GM12878 (cell line): ENCODE measurements around the gene SARDH. TPM values are rescaled to one million over a fixed set of nuclear protein-coding genes. Genes with fewer than 3 reads are reported as not detected.

Experiments used
- ATAC-seq: fragments of 200-7000 bp; cut with Tn5 transposase; 3 replicates; pipeline ENCODE4 v1.9.1; 2020; ENCODE audit warnings: mild to moderate bottlenecking, moderate library complexity
- BruUV-seq: library from RNA; stranded (reverse); fragments of 400-500 nt; replicated peaks from 2 replicates; lab custom pipeline; 2021; lab: Mats Ljungman, UMichigan
- CTCF ChIA-PET: fragments of 300-600 bp; sonication (Branson Sonifier 250); formaldehyde crosslinking; extraction: SDS; loops from one replicate; lab custom pipeline; 2021; ENCODE audit warnings: inconsistent platforms; lab: Yijun Ruan, JAX
- POLR2A ChIA-PET: fragments of 350-600 bp; formaldehyde crosslinking; extraction: SDS; loops from one replicate; lab custom pipeline; 2021; ENCODE audit warnings: inconsistent platforms; lab: Charles Lee
- RAD21 ChIA-PET: fragments of 300-600 bp; sonication (Branson Sonifier 250); formaldehyde crosslinking; loops from one replicate; lab custom pipeline; 2023; ENCODE audit warnings: antibody characterized with exemption; ENCODE audit not compliant: unreplicated experiment; lab: Charles Lee
- SMC1A ChIA-PET: fragments of 300-600 bp; sonication (Branson Sonifier 250); formaldehyde crosslinking; loops from one replicate; lab custom pipeline; 2023; ENCODE audit not compliant: unreplicated experiment, uncharacterized antibody; lab: Charles Lee
- DNase-seq: peaks from one replicate; pipeline ENCODE4 v3.0.0-alpha.2; 2011; ENCODE audit warnings: low read depth, low spot score
- FAIRE-seq: peaks from 3 replicates; lab custom pipeline; 2011; peaks lifted over from hg19 to GRCh38; lab: Jason Lieb, UNC
- H2AFZ ChIP-seq: 2 replicates; pipeline ENCODE4 v1.6.0; 2011; ENCODE audit warnings: low read depth, low read length, control low read depth; ENCODE audit not compliant: control insufficient read depth
- H3K27ac ChIP-seq: 2 replicates; pipeline ENCODE4 v1.5.1; 2011; ENCODE audit warnings: control low read depth; ENCODE audit not compliant: control insufficient read depth, insufficient read depth
- H3K27me3 ChIP-seq, 2 experiments: replicated peaks in 1 of 2; 2 replicates each; pipeline versions ENCODE4 v1.6.0 to v1.6.1; 2011; ENCODE audit warnings: low read length in 1 of 2; ENCODE audit not compliant: control insufficient read depth in 2 of 2, insufficient read depth in 2 of 2
- H3K36me3 ChIP-seq, 2 experiments: 2 replicates each; pipeline ENCODE4 v1.5.1; 2011; ENCODE audit warnings: low read length in 1 of 2; ENCODE audit not compliant: control insufficient read depth in 2 of 2, insufficient read depth in 2 of 2
- H3K4me1 ChIP-seq: 2 replicates; pipeline ENCODE4 v1.6.1; 2011; ENCODE audit warnings: mild to moderate bottlenecking, low read length, moderate library complexity, mixed read lengths; ENCODE audit not compliant: control insufficient read depth, insufficient read depth
- H3K4me2 ChIP-seq: 2 replicates; pipeline ENCODE4 v1.6.0; 2011; ENCODE audit warnings: control low read depth; ENCODE audit not compliant: control insufficient read depth, insufficient read depth
- H3K4me3 ChIP-seq: fragments of 200-600 bp; sonication (generic); 2 replicates; pipeline ENCODE4 v1.5.1; 2016
- H3K79me2 ChIP-seq: 2 replicates; pipeline ENCODE4 v1.6.0; 2011; ENCODE audit warnings: low read length; ENCODE audit not compliant: control insufficient read depth, insufficient read depth
- H3K9ac ChIP-seq: 2 replicates; pipeline ENCODE4 v1.8.0; 2011; ENCODE audit warnings: low read length, control low read depth, mixed read lengths; ENCODE audit not compliant: control insufficient read depth, insufficient read depth
- H3K9me3 ChIP-seq: replicated peaks from 3 replicates; pipeline ENCODE4 v1.5.1; 2011; ENCODE audit warnings: mild to moderate bottlenecking, low read length; ENCODE audit not compliant: control insufficient read depth, insufficient read depth
- H4K20me1 ChIP-seq: 2 replicates; pipeline ENCODE4 v1.6.0; 2011; ENCODE audit not compliant: control insufficient read depth, insufficient read depth
- EP300 ChIP-seq, 2 experiments: fragments of 150-350 bp in 1 of 2; IDR thresholded peaks; 2 replicates each; pipeline ENCODE4 v1.6.1; 2011 to 2012; ENCODE audit warnings: low read depth in 2 of 2, low read length in 2 of 2, borderline replicate concordance in 1 of 2, improper control_type of control experiment in 1 of 2, inconsistent platforms in 1 of 2; ENCODE audit not compliant: control insufficient read depth in 1 of 2
- ESRRA ChIP-seq: IDR thresholded peaks from 2 replicates; pipeline ENCODE4 v1.6.1; 2012; ENCODE audit warnings: mild to moderate bottlenecking, low read length, improper control_type of control experiment
- RELA ChIP-seq: fragments of 450-650 bp; IDR thresholded peaks from 2 replicates; pipeline ENCODE4 v1.8.0; 2014; ENCODE audit warnings: borderline replicate concordance; ENCODE audit not compliant: partially characterized antibody
- SREBF1 ChIP-seq: IDR thresholded peaks from 2 replicates; pipeline ENCODE4 v1.6.1; 2012; ENCODE audit warnings: mild to moderate bottlenecking, low read length
- WGBS: methylation state at CpG from one replicate; pipeline ENCODE4 v1.1.6; 2016; ENCODE audit warnings: low lambda C conversion rate; ENCODE audit not compliant: insufficient replicate concordance, insufficient coverage; ENCODE audit errors: missing lambda C conversion rate; 5-methylcytosine and 5-hydroxymethylcytosine counted together
- in situ Hi-C: fragments of 300-500 bp; cut with MboI; formaldehyde crosslinking; loops from 9 replicates; pipeline ENCODE4 v1.14.3; 2018; ENCODE audit warnings: mixed read lengths
- intact Hi-C: fragments of 100-400 bp; cut with micrococcal nuclease; formaldehyde crosslinking; loops from one replicate; pipeline ENCODE4 v1.14.2; 2022; ENCODE audit not compliant: unreplicated experiment
- polyA plus RNA-seq, 11 experiments: library from polyadenylated mRNA; depleted of rRNA in 4 of 11; unstranded in 6 of 11; stranded (reverse) in 5 of 11; fragments of >200 nt; fragmentation: Nextera tagmentation in 4 of 11; fragmentation: Illumina TruSeq in 1 of 11; extraction: Ambion mirVana in 4 of 11; extraction: Trizol in 1 of 11; gene quantifications; 1 replicate in 1 of 11; 2 replicates in 10 of 11; pipeline versions ENCODE4 v1.2.1 to v1.2.3, GENCODE V29; 2011 to 2016; ENCODE audit warnings: inconsistent platforms in 2 of 11, missing spikeins in 2 of 11, low read depth in 1 of 11
- total RNA-seq, 4 experiments: library from RNA; depleted of rRNA in 3 of 4; stranded (reverse); fragments of >200 nt in 3 of 4; fragmentation: Illumina TruSeq in 1 of 4; extraction: Trizol in 1 of 4; gene quantifications; 2 replicates each; pipeline versions ENCODE4 v1.2.1 to v1.2.3, GENCODE V29; 2013 to 2021
- TF ChIP-seq, protein P1 (sequence below): fragments of 450-650 bp; IDR thresholded peaks from 2 replicates; pipeline ENCODE4 v1.6.1; 2014; ENCODE audit warnings: mild to moderate bottlenecking

SARDH gene
- total and polyA plus RNA-seq, 10 of the 15 experiments (the other 5 are each of a cell fraction or from before 2014, with no cell fraction given), result 0.03 to 0.15 (median 0.10) TPM; not detected in 6

DNA sequence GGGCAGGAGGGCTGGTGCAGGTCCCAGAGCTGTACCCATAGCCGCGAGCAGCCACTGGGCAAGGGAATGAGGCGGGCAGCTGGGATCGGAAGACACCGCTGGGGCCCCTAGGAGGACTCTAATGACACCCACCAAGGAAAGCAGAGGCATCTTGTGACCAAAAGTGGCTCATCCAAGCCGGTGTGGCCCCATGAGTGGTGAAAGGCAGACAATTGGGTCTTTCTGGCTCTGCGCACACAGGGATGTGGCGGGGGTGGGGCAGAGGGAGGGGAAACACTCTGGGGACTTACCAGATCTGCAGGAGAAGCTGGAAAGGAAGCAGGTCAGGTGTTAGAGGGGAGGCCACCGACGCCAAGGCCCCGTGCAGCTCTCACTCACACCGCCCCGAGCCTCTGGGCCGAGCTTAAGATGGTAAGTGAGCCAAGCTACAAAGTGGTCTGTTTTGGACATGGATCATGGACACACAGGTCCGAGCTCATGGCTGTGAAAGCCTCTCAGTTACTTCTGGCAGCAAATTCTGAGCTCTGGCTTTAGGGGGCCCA is 42.3 kb upstream of the SARDH start:
- ChIA-PET POLR2A (interaction anchor here (3.2 kb wide), 1 partner anchor 213 kb away, joined by 16 read pairs; no protein-coding TSS in a partner anchor), SMC1A (interaction anchor here (3.2 kb wide), 1 partner anchor 214 kb away, joined by 53 read pairs; no protein-coding TSS in a partner anchor), RAD21 (interaction anchor here (1.2 to 3.3 kb wide), 3 partner anchors 155 to 214 kb away, joined by 3 to 76 read pairs (median 3); no protein-coding TSS in a partner anchor), CTCF (interaction anchor here (0.6 to 6.8 kb wide), 9 partner anchors 9 to 259 kb away, joined by 3 to 177 read pairs (median 3); no protein-coding TSS in a partner anchor)
- Histone ChIP-seq H3K9ac (no peak overlapping the region), H3K36me3 (peaks cover 7 to 33% of the 10 kb centered on the region in 2 experiments; a peak in 3 of 4 replicates), H2AFZ (no peak overlapping the region), H3K79me2 (no peaks in the 10 kb centered on the region), H3K9me3 (no peaks in the 10 kb centered on the region; the same call in 2 of the 3 replicates), H3K27me3 (no peaks in the 10 kb centered on the region), H4K20me1 (no peaks in the 10 kb centered on the region), H3K27ac (no peak overlapping the region), H3K4me3 (no peak overlapping the region), H3K4me1 (peaks cover 6% of the 10 kb centered on the region), H3K4me2 (no peak overlapping the region)
- intact Hi-C loops, result no loop called here
- DNase-seq (no peak), FAIRE-seq (no peak), ATAC-seq (no peak)
- WGBS, result 95% methylated on average over 15 of the region's 15 CpGs
- in situ Hi-C loops, result no loop called here
- BruUV-seq, result no TSS peak
- TF ChIP-seq ESRRA, result no peak
- TF ChIP-seq, protein P1, sequence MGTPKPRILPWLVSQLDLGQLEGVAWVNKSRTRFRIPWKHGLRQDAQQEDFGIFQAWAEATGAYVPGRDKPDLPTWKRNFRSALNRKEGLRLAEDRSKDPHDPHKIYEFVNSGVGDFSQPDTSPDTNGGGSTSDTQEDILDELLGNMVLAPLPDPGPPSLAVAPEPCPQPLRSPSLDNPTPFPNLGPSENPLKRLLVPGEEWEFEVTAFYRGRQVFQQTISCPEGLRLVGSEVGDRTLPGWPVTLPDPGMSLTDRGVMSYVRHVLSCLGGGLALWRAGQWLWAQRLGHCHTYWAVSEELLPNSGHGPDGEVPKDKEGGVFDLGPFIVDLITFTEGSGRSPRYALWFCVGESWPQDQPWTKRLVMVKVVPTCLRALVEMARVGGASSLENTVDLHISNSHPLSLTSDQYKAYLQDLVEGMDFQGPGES, result no peak
- no peak for TF ChIP-seq SREBF1
- no peak for TF ChIP-seq RELA
- TF ChIP-seq EP300 (IDR thresholded peaks at IDR 0.05; ENCODE audit: borderline replicate concordance in 1 of 2, control insufficient read depth in 1 of 2, low read depth in 2 of 2, low read length in 2 of 2), result no peak
